AG04449 (cell line): ENCODE results near the gene IDH2.

Experiments
- CTCF ChIA-PET: fragments of 350-600 bp; formaldehyde crosslinking; extraction: SDS; loops from one replicate; lab custom pipeline; 2021; ENCODE audit warnings: antibody characterized with exemption; lab: Yijun Ruan, JAX
- POLR2A ChIA-PET: fragments of 400-600, 350-600 bp; formaldehyde crosslinking; extraction: SDS; loops from one replicate; lab custom pipeline; 2020; ENCODE audit warnings: antibody characterized with exemption, inconsistent platforms; lab: Yijun Ruan, JAX
- DNase-seq: peaks from one replicate; pipeline ENCODE4 v3.0.0-alpha.2; 2010; ENCODE audit warnings: low read depth, low spot score
- H3K4me3 ChIP-seq: 2 replicates; pipeline ENCODE4 v1.5.1; 2011; ENCODE audit warnings: low read depth, mild to moderate bottlenecking, control low read depth, low read length
- CTCF ChIP-seq: IDR thresholded peaks from one replicate; pipeline ENCODE4 v1.5.1; 2011; ENCODE audit warnings: mild to moderate bottlenecking, moderate library complexity, low read length, control low read depth, inconsistent platforms; ENCODE audit not compliant: insufficient read depth; ENCODE audit errors: missing control alignments

IDH2 gene

GRCh38 chr15:90067953-90068606 lies 34.2 kb downstream of the IDH2 start:
- POLR2A ChIA-PET = no interaction called here
- TF ChIP-seq CTCF = no peak

GRCh38 chr15:90067181-90067952 lies 34.9 kb downstream of the IDH2 start:
- DNase-seq = no peak
- no peak overlapping the region for H3K4me3 ChIP-seq
- CTCF ChIA-PET = interaction anchor here (0.9 to 2.1 kb wide), 3 partner anchors 13 to 168 kb away, joined by 3 to 6 read pairs (median 4); no protein-coding TSS in a partner anchor
- POLR2A ChIA-PET = no interaction called here
- no peak for TF ChIP-seq CTCF

More at GRCh38 chr15:90067953-90068606, 34.2 kb downstream of the IDH2 start:
- CTCF ChIA-PET = interaction anchor here (0.7 to 2.1 kb wide), 4 partner anchors 12 to 169 kb away, joined by 3 to 6 read pairs (median 4); no protein-coding TSS in a partner anchor
- DNase-seq = no peak
- H3K4me3 ChIP-seq = no peak overlapping the region

- no peak overlapping the region for H3K4me3 ChIP-seq
- CTCF ChIA-PET = interaction anchor here (1.0 to 2.0 kb wide), 4 partner anchors 21 to 178 kb away, joined by 3 to 4 read pairs (median 3); partner anchors contain the start of gene AP3S2
- POLR2A ChIA-PET = no interaction called here
- TF ChIP-seq CTCF = no peak
- DNase-seq = no peak
Measured at GRCh38 chr15:90065682-90066049, 36.6 kb downstream of the IDH2 start.

- H3K4me3 ChIP-seq = no peak overlapping the region
- no peak for TF ChIP-seq CTCF
- ChIA-PET CTCF (interaction anchor here (1.0 to 2.0 kb wide), 4 partner anchors 22 to 304 kb away, joined by 3 to 4 read pairs (median 4); no protein-coding TSS in a partner anchor), POLR2A (no interaction called here)
- no peak for DNase-seq
Measured at GRCh38 chr15:90064911-90065681, 37.2 kb downstream of the IDH2 start.

- H3K4me3 ChIP-seq = no peak overlapping the region
- POLR2A ChIA-PET = no interaction called here
- DNase-seq = no peak
- CTCF ChIA-PET = interaction anchor here (2.0 kb wide), 1 partner anchor 176 kb away, joined by 4 read pairs; no protein-coding TSS in a partner anchor
- TF ChIP-seq CTCF = no peak
Measured at GRCh38 chr15:90063770-90064247, 38.5 kb downstream of the IDH2 start.
